Measurements from ENCODE around the gene COL17A1.

COL17A1 gene

GRCh38 chr10:104034401-104035193, 51.1 kb downstream of the COL17A1 start:
- in situ Hi-C loops (cut with MboI; ENCODE audit: low sequenced_read_pairs) = no loop called here

GRCh38 chr10:104033966-104034365, 51.7 kb downstream of the COL17A1 start:
- in situ Hi-C loops (cut with MboI; ENCODE audit: low sequenced_read_pairs) = no loop called here

GRCh38 chr10:104033401-104033930, 52.2 kb downstream of the COL17A1 start:
- in situ Hi-C loops (cut with MboI; ENCODE audit: low sequenced_read_pairs) = no loop called here

- in situ Hi-C loops (cut with MboI; ENCODE audit: low sequenced_read_pairs) = no loop called here
Measured at GRCh38 chr10:104032144-104032775, 53.4 kb downstream of the COL17A1 start.

- in situ Hi-C loops (cut with MboI; ENCODE audit: low sequenced_read_pairs) = no loop called here
Measured at GRCh38 chr10:104031631-104032030, 54.0 kb downstream of the COL17A1 start.

GRCh38 chr10:104029521-104029860, 56.2 kb downstream of the COL17A1 start:
- in situ Hi-C loops (cut with MboI; ENCODE audit: low sequenced_read_pairs) = no loop called here

GRCh38 chr10:104028823-104029520, 56.7 kb downstream of the COL17A1 start:
- in situ Hi-C loops (cut with MboI; ENCODE audit: low sequenced_read_pairs) = no loop called here

- in situ Hi-C loops (cut with MboI; ENCODE audit: low sequenced_read_pairs) = no loop called here
Measured at GRCh38 chr10:104028146-104028545, 57.5 kb downstream of the COL17A1 start.

- in situ Hi-C loops (cut with MboI; ENCODE audit: low sequenced_read_pairs) = no loop called here
Measured at GRCh38 chr10:104026762-104027161, 58.9 kb downstream of the COL17A1 start.

- in situ Hi-C loops (cut with MboI; ENCODE audit: low sequenced_read_pairs) = no loop called here
Measured at GRCh38 chr10:104025524-104025923, 60.2 kb downstream of the COL17A1 start.

- in situ Hi-C loops (cut with MboI; ENCODE audit: low sequenced_read_pairs) = no loop called here
Measured at GRCh38 chr10:104022026-104022425, 63.7 kb downstream of the COL17A1 start.

- in situ Hi-C loops (cut with MboI; ENCODE audit: low sequenced_read_pairs) = no loop called here
Measured at GRCh38 chr10:104021246-104021645, 64.4 kb downstream of the COL17A1 start.

GRCh38 chr10:104020020-104020419, 65.7 kb downstream of the COL17A1 start:
- in situ Hi-C loops (cut with MboI; ENCODE audit: low sequenced_read_pairs) = no loop called here

- in situ Hi-C loops (cut with MboI; ENCODE audit: low sequenced_read_pairs) = no loop called here
Measured at GRCh38 chr10:104018471-104018870, 67.2 kb downstream of the COL17A1 start.

- in situ Hi-C loops (cut with MboI; ENCODE audit: low sequenced_read_pairs) = no loop called here
Measured at GRCh38 chr10:104016661-104017060, 69.0 kb downstream of the COL17A1 start.

GRCh38 chr10:104014176-104014575, 71.5 kb downstream of the COL17A1 start:
- in situ Hi-C loops (cut with MboI; ENCODE audit: low sequenced_read_pairs) = no loop called here

GRCh38 chr10:104013489-104013888, 72.2 kb downstream of the COL17A1 start:
- in situ Hi-C loops (cut with MboI; ENCODE audit: low sequenced_read_pairs) = no loop called here

GRCh38 chr10:104011904-104012303, 73.8 kb downstream of the COL17A1 start:
- in situ Hi-C loops (cut with MboI; ENCODE audit: low sequenced_read_pairs) = no loop called here

- in situ Hi-C loops (cut with MboI; ENCODE audit: low sequenced_read_pairs) = no loop called here
Measured at GRCh38 chr10:104005172-104005863, 80.4 kb downstream of the COL17A1 start.

GRCh38 chr10:104002911-104003310, 82.8 kb downstream of the COL17A1 start:
- in situ Hi-C loops (cut with MboI; ENCODE audit: low sequenced_read_pairs) = no loop called here

GRCh38 chr10:103998805-103999204, 86.9 kb downstream of the COL17A1 start:
- in situ Hi-C loops (cut with MboI; ENCODE audit: low sequenced_read_pairs) = no loop called here

Data from HL-60/S4 treated with phorbol 12-myristate 13-acetate at 8.2 ng/mL for 4 days and 3 days (cell line).